WTC11 (cell line): ENCODE results near the gene HRC. TPM values are rescaled to one million over a fixed set of nuclear protein-coding genes. Genes with fewer than 3 reads are reported as not detected.

Experiments
- ATF2 ChIP-seq: sonication (generic); formaldehyde crosslinking; IDR thresholded peaks from 2 replicates; pipeline ENCODE4 v1.8.1; 2022; ENCODE audit warnings: low read depth, missing genetic modification reagents, borderline replicate concordance
- CREM ChIP-seq: sonication (generic); formaldehyde crosslinking; IDR thresholded peaks from 2 replicates; pipeline ENCODE4 v1.8.1; 2022; ENCODE audit warnings: mild to moderate bottlenecking, missing genetic modification reagents, moderate library complexity
- E2F4 ChIP-seq: sonication (generic); formaldehyde crosslinking; IDR thresholded peaks from 2 replicates; pipeline ENCODE4 v1.8.1; 2022; ENCODE audit warnings: low read depth, mild to moderate bottlenecking, moderate library complexity, missing genetic modification reagents, borderline replicate concordance
- ELF4 ChIP-seq: sonication (generic); formaldehyde crosslinking; IDR thresholded peaks from 2 replicates; pipeline ENCODE4 v1.8.1; 2022; ENCODE audit warnings: low read depth, mild to moderate bottlenecking, moderate library complexity, missing genetic modification reagents
- ERG ChIP-seq: fragments of 250-450 bp; sonication (Bioruptor Pico); IDR thresholded peaks from 2 replicates; pipeline ENCODE4 v1.8.0; 2021; ENCODE audit warnings: mild to moderate bottlenecking
- ESRRA ChIP-seq: sonication (generic); formaldehyde crosslinking; IDR thresholded peaks from 2 replicates; pipeline ENCODE4 v1.8.1; 2022; ENCODE audit warnings: mild to moderate bottlenecking, missing genetic modification reagents, borderline replicate concordance
- FOXK1 ChIP-seq: sonication (generic); formaldehyde crosslinking; IDR thresholded peaks from 2 replicates; pipeline ENCODE4 v1.8.0; 2022; ENCODE audit warnings: mild to moderate bottlenecking, moderate library complexity, missing genetic modification reagents
- FOXP1 ChIP-seq: sonication (generic); formaldehyde crosslinking; IDR thresholded peaks from 2 replicates; pipeline ENCODE4 v1.8.0; 2022; ENCODE audit warnings: missing genetic modification reagents, mild to moderate bottlenecking, moderate library complexity, borderline replicate concordance
- IRF1 ChIP-seq: sonication (generic); formaldehyde crosslinking; IDR thresholded peaks from 2 replicates; pipeline ENCODE4 v1.8.0; 2023; ENCODE audit warnings: missing genetic modification reagents
- JAZF1 ChIP-seq: fragments of 250-450 bp; sonication (Bioruptor Pico); IDR thresholded peaks from 2 replicates; pipeline ENCODE4 v1.9.0; 2021; ENCODE audit warnings: moderate library complexity, mild to moderate bottlenecking, inconsistent platforms
- JUN ChIP-seq: sonication (generic); formaldehyde crosslinking; IDR thresholded peaks from 2 replicates; pipeline ENCODE4 v1.8.0; 2023; ENCODE audit warnings: mild to moderate bottlenecking, missing genetic modification reagents
- MAX ChIP-seq: sonication (generic); formaldehyde crosslinking; IDR thresholded peaks from 2 replicates; pipeline ENCODE4 v1.8.0; 2022; ENCODE audit warnings: mild to moderate bottlenecking, missing genetic modification reagents
- PREB ChIP-seq: sonication (generic); formaldehyde crosslinking; IDR thresholded peaks from 2 replicates; pipeline ENCODE4 v1.8.1; 2022; ENCODE audit warnings: mild to moderate bottlenecking, missing genetic modification reagents, moderate library complexity, borderline replicate concordance
- SMAD3 ChIP-seq: sonication (generic); formaldehyde crosslinking; IDR thresholded peaks from 2 replicates; pipeline ENCODE4 v1.8.0; 2022; ENCODE audit warnings: missing genetic modification reagents, mild to moderate bottlenecking, borderline replicate concordance
- SMAD4 ChIP-seq: sonication (generic); formaldehyde crosslinking; IDR thresholded peaks from 2 replicates; pipeline ENCODE4 v1.8.0; 2022; ENCODE audit warnings: mild to moderate bottlenecking, missing genetic modification reagents
- TCF7 ChIP-seq: sonication (generic); formaldehyde crosslinking; IDR thresholded peaks from 2 replicates; pipeline ENCODE4 v1.8.0; 2022; ENCODE audit warnings: mild to moderate bottlenecking, low read depth, missing genetic modification reagents, moderate library complexity
- USF1 ChIP-seq: sonication (generic); formaldehyde crosslinking; IDR thresholded peaks from 2 replicates; pipeline ENCODE4 v1.8.0; 2022; ENCODE audit warnings: mild to moderate bottlenecking, missing genetic modification reagents
- ZBTB43 ChIP-seq: sonication (generic); formaldehyde crosslinking; IDR thresholded peaks from 2 replicates; pipeline ENCODE4 v1.8.1; 2023; ENCODE audit warnings: mild to moderate bottlenecking, missing genetic modification reagents
- ZNF219 ChIP-seq: sonication (generic); formaldehyde crosslinking; IDR thresholded peaks from 2 replicates; pipeline ENCODE4 v1.8.0; 2023; ENCODE audit warnings: missing genetic modification reagents, mild to moderate bottlenecking, borderline replicate concordance
- ZNF232 ChIP-seq: sonication (generic); formaldehyde crosslinking; IDR thresholded peaks from 2 replicates; pipeline ENCODE4 v1.8.0; 2022; ENCODE audit warnings: mild to moderate bottlenecking, missing genetic modification reagents
- ZNF317 ChIP-seq: sonication (generic); formaldehyde crosslinking; IDR thresholded peaks from 2 replicates; pipeline ENCODE4 v1.8.1; 2023; ENCODE audit warnings: low read depth, mild to moderate bottlenecking, moderate library complexity, missing genetic modification reagents, borderline replicate concordance
- ZNF423 ChIP-seq: fragments of 250-450 bp; sonication (Bioruptor Pico); IDR thresholded peaks from 2 replicates; pipeline ENCODE4 v2.1.2; 2022; ENCODE audit warnings: mild to moderate bottlenecking, moderate library complexity
- ZNF532 ChIP-seq: fragments of 250-450 bp; sonication (Bioruptor Pico); IDR thresholded peaks from 2 replicates; pipeline ENCODE4 v1.9.0; 2021; ENCODE audit warnings: mild to moderate bottlenecking, borderline replicate concordance
- total RNA-seq: library from RNA; stranded (reverse); gene quantifications from 3 replicates; pipeline ENCODE4 v1.2.3, GENCODE V29; 2021

HRC gene
- total RNA-seq, 1 experiment from 2014 or later, result 1.9 TPM

- TF ChIP-seq JAZF1 (CRISPR knock-in tag), result no peak
- TF ChIP-seq ZNF232 (CRISPR knock-in tag), result 0 out of 2 replicates have a peak, but pooled peaks have one; percentile 56
- TF ChIP-seq ZBTB43 (CRISPR knock-in tag), result peak; percentile 80; the same call in 1 of the 2 replicates
- TF ChIP-seq SMAD3 (CRISPR knock-in tag), result peak; percentile 75; the same call in 1 of the 2 replicates
- peak; percentile 85; the same call in 1 of the 2 replicates for TF ChIP-seq JUN (CRISPR knock-in tag)
- 0 out of 2 replicates have a peak, but pooled peaks have one; percentile 17 for TF ChIP-seq ZNF317 (CRISPR knock-in tag)
- no peak for TF ChIP-seq ERG
- TF ChIP-seq ZNF219 (CRISPR knock-in tag), result no peak; the same call in 1 of the 2 replicates
- 0 out of 2 replicates have a peak, but pooled peaks have one; percentile 46 for TF ChIP-seq CREM (CRISPR knock-in tag)
- peak; percentile 71; the same call in 1 of the 2 replicates for TF ChIP-seq FOXK1
- TF ChIP-seq ELF4 (CRISPR knock-in tag), result 0 out of 2 replicates have a peak, but pooled peaks have one; percentile 36
- TF ChIP-seq TCF7 (CRISPR knock-in tag), result peak; percentile 89
- no peak for TF ChIP-seq SMAD4
- TF ChIP-seq PREB, result peak; percentile 40; the same call in 1 of the 2 replicates
- 0 out of 2 replicates have a peak, but pooled peaks have one; percentile 68 for TF ChIP-seq E2F4 (CRISPR knock-in tag)
- TF ChIP-seq FOXP1, result peak; percentile 94; the same call in 1 of the 2 replicates
- 0 out of 2 replicates have a peak, but pooled peaks have one; percentile 33 for TF ChIP-seq MAX
- TF ChIP-seq ATF2 (CRISPR knock-in tag), result no peak
- no peak for TF ChIP-seq ZNF532 (CRISPR knock-in tag)
- TF ChIP-seq IRF1, result peak; percentile 43; the same call in 1 of the 2 replicates
- TF ChIP-seq ESRRA (CRISPR knock-in tag), result peak; percentile 61; the same call in 1 of the 2 replicates
- TF ChIP-seq ZNF423 (CRISPR knock-in tag), result no peak
- peak; percentile 54; the same call in 1 of the 2 replicates for TF ChIP-seq USF1 (CRISPR knock-in tag)
- TF ChIP-seq, all 79 proteins: peak for 27
These were observed 35.5 kb downstream of the HRC start, which contains the start of gene PPFIA3 (continued) for GRCh38 chr19:49119411-49120324.
